Umbilical cord (tissue), 2 donors: Measurements from ENCODE around the gene TRIM66. TPM values are rescaled to one million over a fixed set of nuclear protein-coding genes. Genes with fewer than 3 reads are reported as not detected.
A peak's percentile ranks its signal among the peaks of the same experiment; 100 is the strongest.

Experiments used
- DNase-seq: peaks from one replicate; pipeline ENCODE4 v3.0.0-alpha.2; 2015; ENCODE audit warnings: low spot score
- total RNA-seq: library from RNA; depleted of rRNA; stranded (reverse); fragments of >200 nt; gene quantifications from one replicate; pipeline ENCODE4 v1.2.3, GENCODE V29; 2014; ENCODE audit warnings: low replicate concordance; ENCODE audit not compliant: insufficient read depth

The TRIM66 gene
- total RNA-seq, 1 donor from 2014 or later: 12.3 TPM

DNA sequence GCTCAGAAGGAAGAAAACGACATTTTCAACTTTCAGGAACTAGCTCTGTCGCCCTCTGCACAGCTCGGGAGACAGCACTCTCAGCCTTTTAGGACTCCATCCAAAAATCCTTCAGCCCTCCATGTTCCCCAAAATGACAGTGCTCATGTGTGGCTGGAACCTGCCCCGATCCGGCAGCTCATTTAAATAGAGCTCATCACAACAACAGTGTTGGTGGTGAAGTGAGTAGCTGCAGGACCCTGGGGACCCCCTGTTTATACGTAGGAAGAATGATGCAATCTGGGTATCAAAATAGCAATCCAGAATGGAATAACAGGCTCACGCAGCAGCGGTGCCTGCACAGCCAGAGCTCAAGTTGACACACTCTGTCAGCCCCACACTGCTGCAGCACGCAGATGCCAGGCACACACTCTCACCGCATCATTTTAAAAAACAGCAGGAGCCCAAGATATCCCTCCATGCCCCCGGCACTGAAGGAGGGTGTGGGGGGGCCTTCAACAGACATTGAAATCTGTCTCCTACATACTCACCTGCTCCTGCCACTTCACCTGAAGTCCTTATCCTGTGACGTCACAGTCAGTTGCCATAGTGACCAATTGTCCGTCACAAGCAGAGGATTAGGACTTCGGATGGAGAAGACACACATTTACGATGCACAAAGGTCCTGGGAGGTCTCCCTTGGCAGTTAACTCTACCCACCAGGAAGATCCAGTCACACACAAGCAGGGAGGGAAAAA is 24.0 kb downstream of the TRIM66 start:
- no peak for DNase-seq

GRCh38 chr11:8656291-8656690 is 26.2 kb downstream of the TRIM66 start:
- no peak for DNase-seq

DNA sequence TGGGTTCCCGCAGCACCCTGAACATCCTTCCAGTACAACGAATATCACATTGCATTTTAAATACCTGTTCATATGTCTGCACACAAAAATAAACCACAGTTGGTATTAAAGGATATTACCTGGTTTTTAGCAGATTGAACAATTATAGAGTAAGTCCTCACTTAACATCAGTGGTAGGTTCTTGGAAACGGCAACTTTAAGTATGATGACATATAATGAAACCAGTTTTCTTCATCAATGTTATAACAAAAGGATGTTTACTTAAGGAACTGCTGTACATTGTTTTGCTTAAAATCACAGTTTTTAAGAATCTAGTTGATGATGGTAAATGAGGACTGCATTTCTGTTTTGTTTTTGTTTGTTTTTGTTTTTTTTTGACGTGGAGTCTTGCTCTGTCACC is 28.0 kb downstream of the TRIM66 start:
- no peak for DNase-seq

- peak; percentile 84 for DNase-seq
Observed at GRCh38 chr11:8652140-8652539, 30.3 kb downstream of the TRIM66 start.

DNA sequence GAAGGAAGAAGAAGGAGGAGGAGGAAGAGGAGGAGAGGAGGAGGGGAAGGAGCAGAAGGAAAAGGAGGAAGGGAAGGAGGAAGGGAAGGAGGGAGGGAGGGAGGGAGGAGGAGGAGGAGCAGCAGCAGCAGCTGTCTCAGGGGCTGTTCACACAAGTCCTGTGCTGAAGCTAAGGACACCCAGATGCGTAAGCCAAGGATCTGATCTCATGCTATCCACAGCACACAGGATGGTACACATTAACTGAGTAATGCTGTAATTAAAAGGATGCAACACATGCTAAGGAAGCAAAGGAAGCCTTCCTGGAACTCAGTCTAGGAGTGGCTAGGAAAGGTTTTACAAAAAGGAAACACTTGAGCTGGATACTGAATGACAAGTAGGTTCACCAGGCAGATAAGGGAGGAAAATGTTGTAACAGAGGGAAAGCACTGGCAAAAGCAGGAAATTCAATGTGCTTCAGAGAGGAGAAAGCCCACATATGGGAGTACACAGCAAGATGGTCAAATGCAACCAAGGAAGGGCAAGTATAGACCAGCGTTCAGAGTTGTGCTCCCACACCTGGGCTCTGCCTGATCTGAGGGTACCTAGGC is 32.0 kb downstream of the TRIM66 start:
- no peak for DNase-seq

DNA sequence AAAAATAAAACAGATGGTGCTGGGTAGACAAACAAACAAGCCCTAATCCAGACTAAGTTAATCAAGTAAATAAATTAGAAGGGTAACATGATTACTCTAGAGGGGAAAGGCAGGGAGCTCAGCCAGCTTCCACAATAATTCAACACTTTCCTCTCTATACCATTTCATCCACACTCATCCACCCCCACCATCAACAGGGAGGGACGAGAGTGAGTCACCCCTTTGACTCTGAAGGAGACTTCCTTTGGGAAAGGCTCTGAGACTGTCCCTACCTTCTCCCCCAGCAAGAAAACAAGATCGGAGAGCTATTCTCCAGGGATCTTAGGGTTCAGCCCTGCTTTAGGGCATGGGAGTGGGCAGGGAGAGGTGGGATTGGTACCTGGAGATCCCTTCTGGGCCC is 33.1 kb downstream of the TRIM66 start:
- no peak for DNase-seq

- DNase-seq: no peak
Observed at GRCh38 chr11:8646873-8647272, 35.6 kb downstream of the TRIM66 start.

DNA sequence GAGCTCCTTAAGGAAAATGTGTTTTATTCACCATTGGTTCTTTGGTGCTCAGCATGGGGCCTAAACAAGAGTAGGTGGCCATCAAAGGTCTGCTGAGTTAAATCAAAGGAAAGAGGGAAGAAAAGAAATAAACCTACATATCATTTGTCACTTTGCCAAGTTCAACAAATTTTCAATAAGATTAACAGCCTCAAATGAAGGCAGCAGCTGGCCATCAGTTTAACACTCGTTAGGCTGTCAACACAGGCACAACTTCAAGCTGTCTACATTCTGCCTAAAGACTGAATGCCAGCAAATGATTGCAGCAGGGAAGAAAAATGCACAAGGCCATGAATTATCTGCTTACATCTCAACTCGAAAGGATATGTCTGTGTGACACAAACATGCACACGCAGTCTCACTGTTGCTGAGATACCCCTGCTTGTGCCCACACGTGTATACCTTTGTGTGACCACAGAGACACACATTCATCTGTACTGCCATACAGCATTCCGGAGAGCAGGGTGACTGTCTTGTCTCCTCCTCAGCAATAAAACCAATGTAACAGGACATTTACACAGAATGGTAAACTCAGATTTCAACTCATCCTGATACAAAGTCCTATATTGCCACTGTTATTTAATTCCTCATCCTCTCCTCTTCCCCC is 40.1 kb downstream of the TRIM66 start:
- no peak for DNase-seq

DNA sequence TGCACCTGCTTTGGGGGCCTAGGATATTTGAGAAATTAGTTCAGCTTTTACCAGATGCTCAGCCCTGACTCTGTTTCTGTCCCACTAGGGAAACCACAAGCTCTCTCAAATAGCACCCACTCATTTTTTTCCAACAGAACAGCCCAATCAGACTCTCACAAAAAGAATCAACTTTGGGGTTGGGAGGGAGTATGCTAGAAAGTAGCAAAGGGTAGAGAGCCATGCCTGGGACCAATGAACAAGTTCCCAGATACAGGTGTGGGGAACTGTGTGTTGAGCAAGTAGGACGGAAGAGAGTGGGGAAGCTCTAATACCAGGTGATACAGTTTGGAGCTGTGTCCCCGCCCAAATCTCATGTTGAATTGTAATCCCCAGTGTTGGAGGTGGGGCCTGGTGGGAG is 41.1 kb downstream of the TRIM66 start:
- no peak for DNase-seq

- DNase-seq: no peak
Observed at GRCh38 chr11:8640267-8640906, 42.1 kb downstream of the TRIM66 start.

DNA sequence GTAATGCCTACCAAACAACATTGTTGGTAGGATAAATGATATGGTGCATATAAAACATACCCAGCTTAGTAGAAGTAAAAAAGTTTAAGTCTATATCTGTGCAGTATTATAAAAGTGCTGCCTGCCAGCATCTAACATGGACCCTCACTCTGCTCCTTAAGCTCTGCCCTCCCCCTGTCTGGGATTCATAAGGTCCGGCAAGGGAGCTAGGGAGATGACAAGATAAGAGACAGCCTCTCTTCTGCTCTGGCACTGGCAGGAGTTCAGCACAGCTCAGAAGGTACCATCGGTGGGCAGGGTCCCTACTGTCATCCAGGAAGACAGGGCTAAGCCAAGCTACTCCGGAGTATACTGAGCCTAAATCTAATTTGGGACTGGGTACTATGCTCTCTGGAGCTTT is 42.8 kb downstream of the TRIM66 start:
- DNase-seq: no peak

- DNase-seq: no peak
Observed at GRCh38 chr11:8638300-8638699, 44.2 kb downstream of the TRIM66 start.

DNA sequence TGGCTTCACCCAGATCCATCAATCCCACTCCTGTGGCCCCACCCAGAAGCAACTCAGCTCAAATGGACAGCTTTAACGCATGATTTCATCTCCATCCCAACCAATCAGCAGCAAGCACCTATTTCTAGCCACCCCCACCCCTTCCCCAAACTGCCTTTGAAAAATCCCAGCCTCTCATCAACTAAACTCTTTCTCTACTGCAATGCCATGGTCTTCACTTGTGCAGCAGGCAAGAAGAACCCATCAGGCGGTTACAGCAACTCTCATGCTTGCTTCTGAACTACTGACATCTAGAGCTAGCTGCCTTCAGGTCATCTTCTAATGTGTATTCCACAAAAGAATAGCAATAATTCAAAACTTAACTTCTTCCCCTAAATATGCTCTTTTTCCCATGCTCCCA is 46.3 kb downstream of the TRIM66 start:
- DNase-seq: no peak

DNA sequence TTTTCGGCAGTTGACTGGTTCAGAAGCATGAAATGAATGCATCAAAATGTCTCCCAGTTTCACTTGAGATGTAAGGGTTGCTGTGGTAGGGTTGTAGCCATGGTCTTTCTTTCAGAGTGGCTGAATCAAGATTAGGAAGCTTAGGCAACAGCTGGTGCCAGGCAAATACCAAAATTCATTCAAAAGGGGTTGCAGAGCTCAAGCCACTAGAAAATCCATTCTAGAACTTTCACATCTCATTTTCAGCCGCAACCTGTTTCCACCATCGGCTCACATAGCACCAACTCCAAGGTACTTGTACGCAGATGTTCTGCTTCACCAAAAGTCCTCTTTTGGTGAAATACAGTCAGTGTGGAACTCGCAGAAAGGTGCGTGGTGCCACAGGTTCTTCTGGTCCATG is 48.0 kb downstream of the TRIM66 start:
- DNase-seq: no peak

DNA sequence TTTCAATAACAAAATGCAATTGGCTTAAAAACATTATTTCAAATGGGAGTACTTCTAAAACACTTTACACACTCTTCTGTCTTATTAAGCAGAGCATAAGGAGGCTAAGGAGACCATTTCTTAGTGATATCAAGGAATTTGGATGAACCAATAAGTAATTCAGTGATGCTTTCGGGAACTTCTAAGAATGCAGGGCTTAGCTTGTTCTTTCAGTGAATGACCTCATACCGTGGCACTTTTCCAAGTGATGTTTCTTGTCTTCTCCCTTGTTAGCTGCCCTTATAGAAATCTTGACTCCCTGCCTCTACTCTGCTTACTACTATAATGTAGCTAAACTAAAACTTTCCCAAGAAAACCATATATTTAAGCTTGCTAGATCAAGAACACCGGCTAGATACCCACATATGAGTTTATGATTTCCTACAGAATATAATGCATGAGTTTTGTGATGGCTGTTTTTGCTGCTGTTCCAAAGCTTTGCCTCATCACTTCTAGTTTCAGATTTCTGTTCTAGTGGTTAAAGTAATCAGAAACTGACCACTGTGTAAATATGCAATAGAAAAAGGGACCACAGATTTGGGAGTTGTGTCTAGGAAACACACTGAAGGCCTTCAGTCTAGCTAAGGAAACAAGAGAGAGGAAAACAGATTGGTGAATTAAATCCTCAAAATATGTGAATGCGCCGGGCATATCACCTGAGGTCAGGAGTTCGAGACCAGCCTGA is 50.9 kb downstream of the TRIM66 start:
- peak; percentile 95 for DNase-seq

DNA sequence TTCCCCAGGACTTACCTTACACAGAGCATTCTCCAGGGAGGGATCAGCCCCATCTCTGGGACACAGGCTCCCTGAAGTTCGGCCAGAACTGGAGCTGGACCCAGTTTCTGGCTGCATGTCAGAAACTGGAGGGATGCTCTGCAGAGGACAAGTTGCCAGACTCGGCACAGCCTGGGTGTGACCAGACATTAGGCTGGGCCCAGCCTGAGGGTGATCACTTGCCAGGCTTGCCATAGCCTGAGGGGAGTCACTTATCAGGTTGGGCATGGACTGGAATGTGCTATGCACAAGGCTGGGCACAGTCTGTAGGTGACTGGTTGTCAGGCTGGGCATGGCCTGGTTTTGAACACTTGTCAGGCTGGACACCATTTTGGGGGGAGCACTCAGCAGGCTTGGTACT is 57.8 kb downstream of the TRIM66 start:
- DNase-seq: no peak

DNA sequence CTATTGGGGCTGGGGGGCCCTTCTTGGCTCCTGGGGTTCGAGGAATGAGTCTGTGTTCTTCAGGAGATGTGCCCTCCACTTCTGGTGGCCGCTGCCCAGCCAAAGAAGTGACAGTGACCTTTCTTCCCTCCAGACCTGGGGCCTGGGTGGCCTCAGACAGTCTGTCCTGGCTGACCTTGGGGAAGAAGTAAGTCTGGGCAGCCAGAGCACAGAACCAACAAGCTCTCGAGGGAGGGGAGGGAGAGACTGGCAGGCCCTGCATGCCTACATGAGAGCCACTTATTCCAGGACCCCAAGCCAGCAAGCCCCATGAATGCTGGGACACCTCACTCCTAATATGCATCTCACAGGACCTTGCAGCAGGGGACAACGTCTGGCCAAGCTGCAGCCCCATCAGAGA is 61.3 kb downstream of the TRIM66 start:
- DNase-seq: no peak

DNA sequence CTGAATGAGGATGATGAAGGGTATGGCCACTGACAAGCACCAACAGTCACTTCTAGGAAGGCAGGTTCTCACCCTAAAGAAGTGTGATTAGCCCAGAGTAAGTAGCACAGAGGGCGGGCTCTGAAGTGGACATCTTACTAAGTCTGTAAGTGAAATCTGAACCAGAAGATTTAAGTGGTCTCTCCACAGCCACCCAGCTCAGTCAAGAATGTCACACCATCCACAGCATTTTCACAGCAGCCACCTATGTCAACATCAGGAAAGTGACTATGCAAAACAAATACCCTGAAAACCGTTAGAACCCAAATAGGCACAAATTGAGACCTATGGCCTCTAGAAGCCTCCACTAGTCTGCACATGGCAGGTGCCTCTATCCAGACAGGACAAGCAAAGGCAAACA is 65.4 kb downstream of the TRIM66 start:
- DNase-seq: no peak

DNA sequence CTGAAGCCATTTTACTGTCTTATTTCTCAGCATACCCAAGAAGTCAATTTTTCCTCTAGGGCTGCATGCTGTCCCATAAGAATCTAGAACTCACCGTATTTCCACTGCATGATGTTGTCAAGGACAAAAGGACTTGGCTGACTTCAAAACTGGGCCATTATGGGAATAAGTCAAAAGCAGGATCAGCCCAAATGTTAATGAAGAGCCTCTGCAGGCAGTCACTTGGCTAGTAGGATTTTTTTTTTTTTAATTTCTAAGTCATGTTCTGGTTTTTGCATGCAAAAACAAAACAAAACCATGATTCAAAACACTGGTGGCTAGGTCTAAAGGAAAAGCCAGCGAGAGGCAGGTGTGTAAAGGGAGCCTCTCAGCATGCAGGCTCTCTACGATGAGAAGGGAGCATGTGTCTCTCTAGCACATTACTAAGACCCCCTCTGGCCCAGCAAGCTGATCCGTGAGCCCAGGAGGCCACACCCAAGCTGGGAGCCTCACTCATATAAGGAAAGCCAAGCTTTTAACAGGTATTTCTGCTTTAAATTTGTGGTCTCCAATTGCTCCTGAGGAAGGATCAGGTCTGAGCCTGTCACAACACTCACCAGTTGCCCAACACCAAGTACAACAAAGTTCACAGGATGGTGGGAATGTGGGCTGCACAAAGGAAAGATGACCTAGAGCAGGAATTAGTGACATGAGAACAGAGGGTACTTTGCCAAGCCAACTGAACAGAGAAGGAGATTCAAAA is 67.0 kb downstream of the TRIM66 start:
- DNase-seq: no peak

GRCh38 chr11:8614497-8614896 is 68.0 kb downstream of the TRIM66 start:
- DNase-seq: no peak

GRCh38 chr11:8613036-8613435 is 69.4 kb downstream of the TRIM66 start:
- no peak for DNase-seq
